GM21360 (cell line): ENCODE results near the gene ZNF253.
A peak's percentile ranks its signal among the peaks of the same experiment; 100 is the strongest.
"Not testable (repeated sequence)": the region's sequence is repeated elsewhere in the genome, so short reads cannot be mapped to it uniquely, and the experiment has no call there.

Experiments
- ATAC-seq: cut with Tn5 transposase; IDR thresholded peaks from one replicate; pipeline ENCODE4 v1.9.1; 2021; ENCODE audit warnings: mild to moderate bottlenecking, moderate library complexity; ENCODE audit not compliant: unreplicated experiment

ZNF253 gene

DNA sequence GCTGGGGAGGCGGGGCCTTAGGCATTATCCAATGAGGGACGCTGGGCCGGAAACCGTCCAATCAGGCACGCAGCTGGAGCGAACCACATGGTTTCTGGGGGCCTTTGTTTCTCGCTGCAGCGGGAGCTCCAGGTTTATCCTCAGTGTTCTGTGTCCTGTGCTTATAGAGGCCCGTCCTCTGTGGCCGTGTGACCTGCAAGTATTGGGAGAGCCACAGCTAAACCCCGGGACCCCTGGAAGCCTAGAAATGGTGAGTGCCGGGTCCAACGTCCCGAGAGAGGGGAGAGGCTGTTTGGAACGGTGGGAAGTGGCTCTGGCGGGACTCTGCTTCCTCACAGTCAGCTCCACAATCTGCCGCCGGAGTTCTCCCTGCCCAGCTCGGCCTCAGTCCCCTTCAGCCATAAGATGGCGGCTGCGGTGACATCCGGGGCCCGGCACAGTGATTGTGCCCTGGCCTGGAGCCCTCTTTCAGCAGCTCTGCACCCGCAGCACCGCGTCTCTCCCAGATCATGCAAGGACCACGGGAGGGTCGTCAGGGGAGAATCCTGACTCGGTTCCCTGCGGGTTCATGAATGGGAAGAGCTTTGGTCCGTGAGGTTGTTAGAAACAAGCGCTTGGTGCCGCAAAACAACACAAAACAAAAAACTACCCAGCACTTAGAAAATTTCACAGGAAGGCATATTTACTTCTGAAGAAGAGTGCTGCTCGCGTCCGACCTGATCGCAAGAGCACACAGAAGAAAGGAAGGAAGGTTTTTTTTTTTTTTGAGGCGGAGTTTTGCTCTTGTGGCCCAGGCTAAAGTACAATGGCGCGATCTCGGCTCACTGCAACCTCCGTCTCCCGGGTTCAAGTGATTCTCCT is at the start of gene ZNF253:
ZNF253 (plus strand) TSS at position 133 of the 861 bp plus-strand sequence; CDS start at position 248, 115 bp downstream.
- ATAC-seq: peak; percentile 95

DNA sequence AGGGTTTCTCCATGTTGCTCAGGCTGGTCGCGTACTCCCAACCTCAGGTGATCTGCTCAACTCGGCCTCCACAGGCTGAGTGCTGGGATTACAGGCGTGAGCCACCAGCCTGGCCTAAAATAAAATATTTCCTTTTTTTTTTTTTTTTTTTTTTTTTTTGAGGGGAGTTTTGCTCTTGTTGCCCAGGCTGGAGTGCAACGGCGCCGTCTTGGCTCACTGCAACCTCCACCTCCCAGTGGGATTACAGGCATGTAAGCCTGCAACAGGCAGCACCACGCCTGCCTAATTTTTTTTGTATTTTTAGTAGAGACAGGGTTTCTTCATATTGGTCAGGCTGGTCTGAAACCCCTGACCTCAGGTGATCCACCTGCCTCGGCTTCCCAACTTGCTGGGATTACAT is 49.0 kb upstream of the ZNF253 start:
- ATAC-seq: no peak

DNA sequence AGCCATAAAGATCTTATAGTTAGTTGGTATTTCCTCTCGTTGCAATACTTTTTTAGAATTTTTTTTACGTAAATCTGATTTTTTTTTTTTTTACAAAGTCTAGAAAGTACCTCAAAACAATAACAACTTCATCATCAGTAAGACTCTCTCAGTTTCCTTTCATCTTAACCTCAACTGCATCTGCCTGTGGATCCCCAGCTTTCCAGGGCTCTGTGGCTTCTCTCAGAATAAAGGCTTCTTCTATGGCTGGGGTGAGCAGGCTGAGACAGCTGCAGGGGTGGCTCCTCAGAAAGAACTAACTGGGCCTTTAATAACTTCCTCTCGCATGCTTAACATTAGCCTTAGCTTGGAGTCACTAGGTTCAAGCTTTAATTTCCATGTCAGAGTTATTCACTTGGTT is 48.3 kb upstream of the ZNF253 start:
- no peak for ATAC-seq

DNA sequence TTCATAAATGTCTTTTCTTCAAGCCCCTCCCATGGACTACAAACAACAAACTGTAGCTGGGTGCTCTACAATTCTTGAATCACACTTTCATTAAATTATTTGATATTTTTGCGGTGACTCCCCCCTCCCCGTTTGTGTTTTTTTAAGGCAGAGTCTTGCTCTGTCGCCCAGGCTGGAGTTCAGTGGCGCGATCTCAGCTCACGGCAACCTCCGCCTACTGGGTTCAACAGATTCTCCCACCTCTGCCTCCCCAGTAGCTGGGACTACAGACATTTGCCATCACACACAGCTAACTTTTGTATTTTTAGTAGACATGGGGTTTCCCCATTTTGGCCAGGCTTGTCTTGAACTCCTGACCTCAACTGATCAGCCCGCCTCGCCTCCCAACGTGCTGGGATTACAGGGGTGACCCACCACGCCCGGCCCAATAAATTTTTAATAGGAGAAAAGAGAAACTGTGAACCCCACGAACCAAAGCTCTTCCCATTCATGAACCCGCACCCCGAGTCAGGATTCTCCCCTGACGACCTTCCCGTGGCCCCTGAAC is 44.8 kb upstream of the ZNF253 start:
- ATAC-seq: no peak

DNA sequence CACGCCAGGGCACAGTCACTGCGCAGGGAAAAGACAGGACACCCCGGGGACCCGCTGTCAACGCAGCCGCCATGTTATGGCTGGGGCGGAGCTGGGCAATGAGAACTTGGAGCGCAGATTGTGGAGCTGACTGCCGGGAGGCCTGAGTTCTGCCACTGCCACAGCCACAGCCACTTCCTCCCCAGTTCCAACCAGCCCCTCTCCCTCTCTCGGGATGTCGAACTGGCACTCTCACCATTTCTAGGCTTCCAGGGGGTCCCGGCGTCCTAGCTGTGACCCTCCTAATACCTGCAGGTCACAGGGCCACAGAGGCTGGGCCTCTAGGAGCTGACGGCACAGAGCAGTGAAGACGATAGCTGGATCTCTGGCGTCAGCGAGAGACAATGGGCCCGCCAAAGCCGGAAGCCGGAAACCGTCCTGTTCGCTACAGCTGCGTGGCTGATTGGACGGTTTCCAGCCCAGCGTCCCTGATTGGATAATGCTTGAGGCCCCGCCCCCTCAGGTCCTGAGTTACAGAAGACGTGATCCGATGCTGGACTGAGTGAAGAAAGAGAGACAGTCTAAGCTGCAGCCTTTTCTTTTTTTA is 44.2 kb upstream of the ZNF253 start, which contains the start of gene ZNF506:
ZNF506 (minus strand) TSS at position 385 of the 586 bp plus-strand sequence; CDS start at position 238, 147 bp downstream.
- peak; percentile 81 for ATAC-seq

DNA sequence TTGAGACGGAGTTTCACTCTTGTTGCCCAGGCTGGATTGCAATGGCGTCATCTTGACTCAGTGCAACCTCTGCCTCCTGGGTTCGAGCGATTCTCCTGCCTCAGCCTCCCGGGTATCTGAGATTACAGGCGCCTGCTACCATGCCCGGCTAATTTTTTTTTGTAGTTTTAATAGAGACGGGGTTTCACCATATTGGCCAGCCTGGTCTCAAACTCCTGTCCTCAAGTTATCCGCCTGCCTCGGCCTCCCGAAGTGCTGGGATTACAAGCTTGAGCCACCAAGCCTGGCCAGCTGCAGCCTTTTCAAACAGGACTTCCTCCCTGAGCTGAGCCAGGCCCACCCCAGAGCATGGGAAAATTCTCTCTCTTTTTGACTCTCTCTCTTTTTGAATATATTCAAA is 43.7 kb upstream of the ZNF253 start:
- ATAC-seq: not testable (repeated sequence)

DNA sequence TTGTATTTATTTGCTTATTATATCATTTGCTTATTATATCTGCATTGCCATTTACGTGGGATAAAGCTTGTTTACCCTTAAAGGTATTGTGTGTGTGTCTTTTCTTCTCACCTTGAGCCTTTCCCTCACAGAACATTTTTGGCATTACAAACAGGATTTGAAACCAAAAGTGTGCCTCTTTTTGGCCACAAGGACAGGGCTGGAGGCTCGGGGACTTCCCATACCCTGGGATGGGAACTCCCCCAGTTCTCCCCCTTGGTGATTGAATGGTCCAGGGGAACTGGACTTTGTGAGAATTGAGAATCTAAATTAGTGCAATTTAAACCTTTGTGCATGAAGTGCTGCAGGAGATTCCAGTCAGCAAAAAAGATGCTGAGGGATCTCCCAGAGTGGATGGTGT is 41.8 kb upstream of the ZNF253 start:
- no peak for ATAC-seq

DNA sequence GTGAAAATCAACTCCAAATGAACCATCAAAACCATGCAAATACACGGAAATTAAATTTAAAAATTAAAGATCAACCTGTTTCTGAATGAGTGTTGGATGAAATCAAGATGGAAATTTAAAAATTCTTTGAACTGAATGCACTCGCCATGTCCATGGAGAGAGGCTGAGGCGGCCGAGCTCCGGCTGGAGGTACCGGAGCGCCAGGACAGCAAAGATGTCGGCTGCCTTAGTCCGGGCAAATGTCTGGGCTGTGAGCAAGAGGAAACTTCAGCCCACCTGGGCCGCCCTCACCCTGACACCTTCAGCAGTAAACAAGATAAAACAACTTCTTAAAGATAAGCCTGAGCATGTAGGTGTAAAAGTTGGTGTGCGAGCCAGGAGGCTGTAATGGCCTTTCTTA is 38.8 kb upstream of the ZNF253 start:
- no peak for ATAC-seq

DNA sequence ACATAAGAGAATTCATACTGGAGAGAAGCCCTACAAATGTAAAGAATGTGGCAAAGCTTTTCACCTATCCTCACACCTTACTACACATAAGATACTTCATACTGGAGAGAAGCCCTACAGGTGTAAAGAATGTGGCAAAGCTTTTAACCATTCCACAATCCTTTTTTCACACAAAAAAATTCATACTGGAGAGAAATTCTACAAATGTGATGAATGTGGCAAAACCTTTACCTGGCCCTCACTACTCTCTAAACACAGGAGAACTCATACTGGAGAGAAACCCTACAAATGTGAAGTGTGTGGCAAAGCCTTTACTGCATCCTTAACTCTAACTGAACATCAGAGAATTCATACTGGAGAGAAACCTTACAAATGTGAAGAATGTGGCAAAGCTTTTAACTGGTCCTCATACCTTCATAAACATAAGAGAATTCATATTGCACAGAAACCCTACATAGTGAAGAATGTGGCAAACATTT is 30.1 kb upstream of the ZNF253 start:
- ATAC-seq: no peak

DNA sequence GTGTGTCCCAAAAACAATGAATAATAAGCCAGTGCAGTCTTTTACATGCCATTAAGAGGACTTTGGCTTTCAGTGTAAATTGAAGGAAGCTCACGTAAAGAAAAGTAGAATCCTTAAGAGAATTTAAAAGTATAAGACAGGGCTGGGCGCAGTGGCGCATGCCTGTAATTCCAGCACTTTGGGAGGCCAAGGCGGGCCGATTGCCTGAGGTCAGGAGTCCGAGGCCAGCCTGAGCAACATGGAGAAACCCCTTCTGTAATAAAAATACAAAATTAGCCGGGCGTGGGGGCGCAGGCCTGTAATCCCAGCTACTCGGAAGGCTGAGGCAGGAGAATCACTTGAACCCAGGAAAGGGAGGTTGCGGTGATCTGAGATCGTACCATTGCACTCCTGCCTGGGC is 17.9 kb upstream of the ZNF253 start:
- ATAC-seq: no peak

DNA sequence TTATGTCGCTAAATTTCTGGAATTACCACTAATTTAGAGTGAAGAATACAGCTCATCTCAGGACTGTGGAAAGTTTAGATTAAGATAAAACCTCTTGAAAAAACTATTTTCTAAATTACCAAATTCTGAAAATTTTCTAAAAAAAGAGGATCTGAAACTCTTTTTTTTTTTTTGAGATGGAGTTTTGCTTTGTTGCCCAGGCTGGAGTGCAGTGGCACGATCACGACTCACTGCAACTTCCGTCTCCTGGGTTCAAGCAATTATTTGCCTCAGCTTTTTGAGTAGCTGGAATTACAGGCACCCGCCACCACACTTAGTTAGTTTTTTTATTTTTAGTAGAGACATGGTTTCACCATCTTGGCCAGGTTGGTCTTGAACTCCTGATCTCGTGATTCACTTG is 16.6 kb upstream of the ZNF253 start:
- ATAC-seq: no peak

DNA sequence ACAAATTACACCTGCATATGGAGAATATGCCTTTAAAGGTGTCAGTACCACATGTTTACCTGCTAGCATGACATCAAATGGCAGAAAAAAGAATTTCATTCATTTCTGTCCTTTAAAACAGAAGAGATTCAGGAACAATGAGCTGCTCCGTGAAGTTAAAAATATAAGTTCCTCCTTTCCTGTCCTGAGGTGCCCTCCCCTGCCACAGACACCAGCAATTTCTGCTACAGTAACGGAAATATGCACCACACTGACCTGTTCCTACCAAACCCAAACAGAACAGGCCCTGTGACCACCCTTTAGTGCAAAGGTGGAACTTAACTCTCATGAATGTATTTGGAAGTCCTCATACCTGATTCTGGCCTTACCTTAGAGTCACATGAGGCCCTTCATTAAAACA is 13.9 kb upstream of the ZNF253 start:
- ATAC-seq: not testable (repeated sequence)

DNA sequence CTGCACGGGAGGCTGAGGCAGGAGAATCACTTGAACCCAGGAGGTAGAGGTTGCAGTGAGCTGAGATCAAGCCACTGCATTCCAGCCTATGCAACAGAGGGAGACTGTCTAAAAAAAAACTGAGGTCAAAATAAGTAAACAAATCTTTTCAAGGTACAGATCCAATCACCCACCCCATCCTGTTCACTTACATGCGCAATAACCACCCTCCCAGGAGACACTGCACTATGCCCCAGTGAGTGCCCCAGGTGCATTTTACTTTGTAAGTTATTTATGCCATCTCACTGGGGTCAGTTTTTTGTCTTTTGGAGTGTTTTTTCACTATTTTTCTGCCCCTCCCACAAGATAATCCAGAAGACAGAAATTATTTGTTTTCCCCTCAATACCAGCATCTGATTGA is 6.9 kb upstream of the ZNF253 start:
- no peak for ATAC-seq

DNA sequence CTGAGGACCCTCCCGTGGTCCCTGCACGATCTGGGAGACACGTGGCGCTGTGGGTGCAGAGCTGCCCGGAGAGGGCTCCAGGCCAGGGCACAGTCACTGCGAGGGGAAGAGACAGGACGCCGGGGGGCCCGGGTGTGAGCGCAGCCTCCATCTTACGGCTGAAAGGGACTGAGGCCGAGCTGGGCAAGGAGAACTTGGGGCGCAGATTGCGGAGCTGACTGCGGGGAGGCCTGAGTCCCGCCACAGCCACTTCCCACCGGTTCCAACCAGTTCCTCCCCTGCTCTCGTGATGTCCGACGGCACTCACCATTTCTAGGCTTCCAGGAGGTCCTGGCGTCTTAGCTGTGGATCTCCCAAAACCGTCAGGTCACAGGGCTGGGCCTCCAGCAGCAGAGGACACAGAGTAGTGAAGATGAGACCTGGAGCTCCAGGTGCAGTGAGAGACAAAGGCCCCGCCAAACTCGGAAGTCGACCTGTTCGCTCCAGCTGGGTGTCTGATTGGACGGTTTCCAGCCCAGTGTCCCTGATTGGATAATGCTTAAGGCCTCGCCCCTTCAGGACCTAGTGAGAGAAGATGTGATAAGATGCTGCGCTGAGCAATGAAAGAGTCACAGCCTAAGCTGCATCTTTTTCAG is 4.8 kb upstream of the ZNF253 start:
- ATAC-seq: no peak

DNA sequence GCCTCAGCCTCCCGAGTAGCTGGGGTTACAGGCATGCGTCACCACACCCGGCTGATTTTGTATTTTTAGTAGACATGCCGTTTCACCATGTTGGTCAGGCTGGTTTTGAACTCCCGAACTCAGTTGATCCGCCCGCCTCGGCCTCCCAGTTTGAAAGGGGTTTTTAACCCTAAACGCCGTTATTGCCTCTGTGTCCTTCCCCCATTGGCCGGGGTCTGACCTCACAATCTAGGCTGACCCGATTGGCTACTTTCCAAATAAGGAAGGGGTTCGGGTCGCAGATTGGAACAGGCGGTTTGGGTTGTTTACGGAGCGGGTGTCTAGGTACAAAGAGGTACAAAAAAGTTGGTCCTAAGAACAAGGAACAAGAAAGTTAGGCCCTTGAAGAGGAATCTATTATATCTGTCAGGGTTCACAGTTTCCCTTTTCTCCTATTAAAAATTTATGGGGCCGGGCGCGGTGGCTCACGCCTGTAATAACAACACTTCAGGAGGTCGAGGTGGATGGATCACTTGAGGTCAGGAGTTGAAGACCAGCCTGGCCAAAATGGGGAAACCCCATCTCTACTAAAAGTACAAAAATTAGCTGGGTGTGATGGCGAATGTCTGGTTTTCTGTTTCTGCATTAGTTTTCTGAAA is 1.0 kb downstream of the ZNF253 start:
- ATAC-seq: no peak

DNA sequence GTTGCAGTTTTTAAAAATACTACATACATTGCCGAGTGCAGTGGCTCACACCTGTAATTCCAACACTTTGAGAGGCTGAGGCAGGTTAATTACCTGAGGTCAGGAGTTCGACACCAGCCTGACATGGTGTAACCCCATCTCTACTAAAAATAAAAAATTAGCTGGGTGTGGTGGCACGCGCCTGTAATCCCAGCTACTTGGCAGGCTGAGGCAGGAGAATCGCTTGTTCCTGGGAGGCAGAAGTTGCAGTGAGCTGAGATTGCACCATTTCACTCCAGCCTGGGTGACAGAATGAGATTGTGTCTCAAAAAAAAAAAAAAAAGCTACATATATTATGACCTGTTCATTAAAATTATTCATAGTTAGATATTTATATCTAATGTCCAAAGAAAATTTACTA is 4.4 kb downstream of the ZNF253 start:
- not testable (repeated sequence) for ATAC-seq

DNA sequence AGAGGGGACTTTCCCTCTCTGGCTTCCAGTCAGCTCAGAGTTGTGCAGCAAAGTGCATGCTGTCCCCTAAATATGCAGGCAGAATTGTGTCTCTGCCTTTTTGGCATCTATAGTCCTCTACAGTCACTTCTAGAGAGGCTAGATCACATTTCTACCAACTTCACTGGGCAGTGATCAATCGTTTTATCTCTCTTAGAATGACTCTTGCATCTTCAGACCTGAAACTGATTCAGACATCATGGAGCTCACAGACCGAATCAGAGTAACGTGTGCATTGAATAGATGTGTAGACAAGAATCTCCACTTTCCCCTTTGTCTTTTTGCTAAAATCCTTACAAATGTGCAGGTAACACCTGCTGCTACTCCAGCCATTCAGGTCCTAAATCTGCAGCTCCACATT is 6.2 kb downstream of the ZNF253 start:
- no peak for ATAC-seq

DNA sequence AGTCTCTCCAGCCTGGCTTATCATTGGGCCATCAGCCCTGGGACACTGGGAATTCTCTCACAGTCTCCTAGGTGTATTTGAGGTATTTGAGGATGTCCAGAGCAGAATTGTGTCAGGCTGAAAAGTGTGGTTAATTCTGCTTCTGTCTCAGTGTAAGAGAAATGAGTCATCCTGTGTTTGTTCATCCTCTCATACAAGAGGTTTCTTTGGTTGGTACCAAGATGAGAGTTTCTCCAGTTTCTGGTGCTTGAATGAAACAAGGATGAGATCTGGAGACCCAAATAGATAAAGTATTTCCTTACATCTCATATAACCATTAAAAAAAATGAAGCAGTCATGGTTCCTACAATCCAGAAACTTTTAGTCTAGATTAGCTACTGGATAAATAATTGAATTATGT is 7.7 kb downstream of the ZNF253 start:
- no peak for ATAC-seq

DNA sequence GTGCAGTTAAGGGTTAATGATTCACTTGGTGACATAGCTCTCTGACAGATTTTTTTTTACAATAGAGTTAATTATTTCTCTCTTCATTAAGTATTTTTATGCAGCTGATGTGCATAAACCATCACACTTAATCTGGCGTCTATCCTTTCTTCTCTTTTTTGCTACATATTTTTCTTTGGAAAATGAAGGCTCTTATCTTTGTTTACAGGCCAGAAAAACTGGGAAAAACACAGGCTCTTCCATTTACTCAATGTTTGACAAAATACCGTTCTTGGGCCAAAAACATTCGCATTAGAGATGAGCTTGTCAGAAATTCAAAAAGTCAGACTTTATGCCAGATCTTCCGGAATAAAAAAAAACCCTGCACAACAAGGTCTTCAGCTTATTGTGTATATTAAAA is 12.0 kb downstream of the ZNF253 start:
- no peak for ATAC-seq

DNA sequence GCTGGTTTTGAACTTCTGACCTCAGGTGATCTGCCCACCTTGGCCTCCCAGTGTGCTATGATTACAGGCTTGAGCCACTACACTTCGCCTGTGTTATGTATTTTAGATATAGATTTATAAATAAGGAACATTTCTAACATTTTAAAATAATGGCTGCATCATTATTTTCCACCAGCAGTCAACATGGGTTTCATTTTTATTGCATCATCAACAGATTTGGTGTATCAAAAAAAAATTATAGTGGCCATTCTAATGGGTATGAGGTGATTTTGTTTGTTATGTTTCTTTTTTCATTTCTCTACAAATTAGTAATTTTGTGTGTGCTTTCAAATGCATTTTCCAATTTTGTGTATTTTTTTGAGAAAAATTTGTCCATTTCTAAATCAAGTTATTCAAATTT is 18.9 kb downstream of the ZNF253 start:
- no peak for ATAC-seq
